HG03060 (cell line): ENCODE measurements around the gene ATP5PD.
"Not testable (repeated sequence)": the region's sequence is repeated elsewhere in the genome, so short reads cannot be mapped to it uniquely, and the experiment has no call there.

ENCODE experiments used
- ATAC-seq: cut with Tn5 transposase; IDR thresholded peaks from one replicate; pipeline ENCODE4 v1.9.1; 2021; ENCODE audit warnings: low read depth, moderate number of reproducible peaks; ENCODE audit not compliant: unreplicated experiment

The ATP5PD gene

GRCh38 chr17:75077496-75078283 lies 30.9 kb upstream of the ATP5PD start:
- ATAC-seq: no peak

- no peak for ATAC-seq
Observed at GRCh38 chr17:75077072-75077495, 30.3 kb upstream of the ATP5PD start.

- ATAC-seq: no peak
Observed at GRCh38 chr17:75075597-75076336, 29.0 kb upstream of the ATP5PD start.

GRCh38 chr17:75074532-75074931 lies 27.8 kb upstream of the ATP5PD start:
- no peak for ATAC-seq

- no peak for ATAC-seq
Observed at GRCh38 chr17:75073618-75074047, 26.9 kb upstream of the ATP5PD start.

GRCh38 chr17:75072909-75073308 lies 26.1 kb upstream of the ATP5PD start:
- ATAC-seq: not testable (repeated sequence)

GRCh38 chr17:75071478-75072271 lies 24.9 kb upstream of the ATP5PD start:
- not testable (repeated sequence) for ATAC-seq

GRCh38 chr17:75069783-75070182 lies 23.0 kb upstream of the ATP5PD start:
- no peak for ATAC-seq

- ATAC-seq: no peak
Observed at GRCh38 chr17:75068750-75069149, 22.0 kb upstream of the ATP5PD start.

GRCh38 chr17:75067856-75068255 lies 21.1 kb upstream of the ATP5PD start:
- ATAC-seq: no peak

- ATAC-seq: no peak
Observed at GRCh38 chr17:75065562-75066151, 18.9 kb upstream of the ATP5PD start.

GRCh38 chr17:75064867-75065561 lies 18.2 kb upstream of the ATP5PD start:
- ATAC-seq: no peak

- ATAC-seq: no peak
Observed at GRCh38 chr17:75064460-75064859, 17.7 kb upstream of the ATP5PD start.

GRCh38 chr17:75064040-75064439 lies 17.3 kb upstream of the ATP5PD start:
- ATAC-seq: no peak

- no peak for ATAC-seq
Observed at GRCh38 chr17:75063626-75064025, 16.9 kb upstream of the ATP5PD start.

GRCh38 chr17:75063201-75063600 lies 16.4 kb upstream of the ATP5PD start:
- ATAC-seq: no peak

- ATAC-seq: no peak
Observed at GRCh38 chr17:75061618-75062017, 14.8 kb upstream of the ATP5PD start.

GRCh38 chr17:75061055-75061438 lies 14.3 kb upstream of the ATP5PD start:
- ATAC-seq: no peak

- ATAC-seq: no peak
Observed at GRCh38 chr17:75060434-75061054, 13.8 kb upstream of the ATP5PD start.
